SK-MEL-5 (cell line): Measurements from ENCODE around the gene TCF7L1. TPM values are rescaled to one million over a fixed set of nuclear protein-coding genes. Genes with fewer than 3 reads are reported as not detected.

Experiments used
- DNase-seq: peaks from one replicate; pipeline ENCODE4 v3.0.0-alpha.2; 2016; ENCODE audit warnings: low read depth, low spot score
- in situ Hi-C: cut with HindIII; loops from 2 replicates; pipeline ENCODE4 v1.10.0; 2016; ENCODE audit warnings: low sequenced_read_pairs, high pct_unique_total_duplicates, low pct_unique_long_range_greater_than_20kb
- total RNA-seq: library from RNA; depleted of rRNA; stranded (reverse); fragments of >200 nt; shearing (Covaris generic); gene quantifications from 2 replicates; pipeline ENCODE4 v1.2.3, GENCODE V29; 2014

The TCF7L1 gene
- total RNA-seq, 1 experiment from 2014 or later: 0.71 TPM

GRCh38 chr2:85156619-85157018, 23.4 kb downstream of the TCF7L1 start:
- in situ Hi-C loops: no loop called here
- DNase-seq: no peak

- in situ Hi-C loops: no loop called here
- DNase-seq: no peak
Measured at GRCh38 chr2:85157345-85157744, 24.2 kb downstream of the TCF7L1 start.

DNA sequence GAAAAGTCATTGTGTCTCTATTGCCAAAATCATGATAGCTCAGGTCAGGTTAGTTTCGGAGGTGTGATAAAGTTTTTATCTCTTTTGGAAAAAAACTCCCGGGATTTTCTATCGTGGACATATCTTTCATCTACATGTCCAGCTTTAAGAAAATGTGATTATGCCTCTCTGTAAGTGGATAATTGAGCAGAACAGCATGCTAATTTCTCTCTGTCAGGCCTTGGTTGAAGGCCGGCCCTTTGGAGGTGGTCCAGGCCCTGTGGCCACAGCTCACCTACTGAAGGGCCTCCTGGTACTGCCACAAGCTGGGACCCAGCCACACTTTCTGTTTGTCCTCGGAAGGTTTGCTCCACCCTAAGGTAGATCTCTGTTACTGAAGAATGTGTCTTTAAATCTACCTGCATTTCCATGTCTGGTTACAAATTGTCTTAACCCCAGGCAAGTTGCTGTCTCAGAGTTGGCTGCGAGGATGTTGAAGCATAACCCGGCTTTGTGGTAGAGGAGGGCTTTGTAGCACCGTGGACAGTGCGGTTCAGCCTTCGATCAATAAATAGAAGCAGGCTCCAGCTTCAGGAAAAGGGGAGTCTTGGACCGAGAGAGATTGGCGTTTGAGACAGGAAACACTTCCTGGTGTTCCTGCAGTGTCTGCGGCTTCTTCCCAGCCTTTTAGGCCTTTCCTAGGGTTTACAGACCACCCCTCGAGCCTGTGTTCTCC, 25.5 kb downstream of the TCF7L1 start:
- in situ Hi-C loops: no loop called here
- no peak for DNase-seq

- in situ Hi-C loops: no loop called here
- no peak for DNase-seq
Measured at GRCh38 chr2:85159589-85159988, 26.4 kb downstream of the TCF7L1 start.

GRCh38 chr2:85160966-85161960, 28.1 kb downstream of the TCF7L1 start:
- DNase-seq: no peak
- in situ Hi-C loops: no loop called here

DNA sequence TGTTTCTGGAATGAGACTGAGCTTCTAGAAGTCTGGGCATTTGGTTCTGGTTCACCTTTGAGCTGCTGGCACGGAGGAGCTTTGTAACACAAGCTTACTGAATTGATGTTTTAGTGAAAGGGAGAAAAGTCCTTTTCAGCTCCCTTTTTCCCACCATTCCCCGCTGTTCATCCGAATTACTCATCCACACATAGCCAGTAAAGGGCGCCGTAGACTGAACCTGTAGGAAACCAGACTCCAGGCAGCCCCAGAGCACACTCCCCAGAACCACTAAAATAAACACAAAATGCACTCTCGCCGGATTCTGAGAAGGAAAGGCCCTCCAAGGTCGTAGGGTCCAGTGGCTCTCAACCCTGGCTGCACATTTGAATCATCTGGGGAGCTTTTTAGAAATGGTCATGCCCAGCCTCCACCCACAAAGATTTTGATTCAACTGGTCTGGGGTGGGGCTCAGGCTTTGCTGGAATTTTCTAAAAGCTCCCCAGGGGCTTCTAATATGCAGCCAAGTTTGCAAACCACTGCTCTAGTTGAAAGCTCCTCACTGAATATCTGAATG, 29.6 kb downstream of the TCF7L1 start:
- no peak for DNase-seq
- in situ Hi-C loops: no loop called here

- in situ Hi-C loops: no loop called here
- no peak for DNase-seq
Measured at GRCh38 chr2:85163675-85164074, 30.5 kb downstream of the TCF7L1 start.

DNA sequence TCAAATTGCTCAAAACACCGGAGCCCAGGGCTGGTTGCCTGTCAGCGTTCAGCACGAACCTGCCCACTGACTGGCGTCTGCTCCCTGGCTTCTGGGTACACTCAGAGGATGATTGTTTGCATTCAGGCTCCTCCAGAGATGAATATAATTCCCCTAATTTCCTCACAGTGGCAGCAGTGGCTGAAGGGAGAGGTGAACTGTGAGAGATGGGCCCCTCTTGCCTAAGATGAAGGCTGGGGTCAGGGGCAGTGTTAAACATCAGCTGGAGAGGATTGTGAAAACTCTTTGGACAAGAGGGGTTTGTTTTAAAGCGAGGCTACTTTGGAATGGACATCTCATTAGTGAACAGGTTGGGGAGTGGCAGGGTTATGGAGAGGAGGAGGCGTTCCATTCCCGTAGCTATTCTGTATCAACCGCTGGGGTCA, 31.0 kb downstream of the TCF7L1 start:
- in situ Hi-C loops: no loop called here
- DNase-seq: no peak

DNA sequence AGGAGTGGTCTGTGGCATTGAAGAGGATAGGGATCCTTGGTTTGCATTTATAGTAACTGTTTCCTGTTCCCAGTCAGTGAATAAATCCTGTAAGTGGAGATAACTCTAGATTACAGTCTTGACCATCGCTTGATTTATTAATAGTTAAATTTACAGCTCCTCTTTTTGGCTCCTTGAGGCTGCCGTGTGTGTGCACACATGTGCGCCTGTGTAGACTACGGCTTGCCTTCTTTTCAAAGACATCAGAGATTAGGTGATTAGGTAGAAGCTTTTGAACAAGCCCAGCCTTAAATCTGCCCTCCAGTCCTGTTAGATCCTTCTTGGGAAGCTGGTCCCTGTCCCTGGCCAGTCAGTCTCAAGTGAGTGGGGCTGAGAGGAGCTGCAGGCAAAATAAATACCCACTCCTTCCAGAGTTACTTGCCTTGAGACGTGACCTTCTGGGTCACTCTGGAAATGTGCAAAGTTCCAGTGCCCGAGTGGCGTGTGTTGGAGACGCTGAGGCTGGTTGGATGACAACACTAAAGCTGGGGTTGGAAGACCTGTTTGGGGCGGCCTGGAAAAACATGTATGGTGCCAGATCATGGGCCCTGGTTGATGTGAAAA, 32.0 kb downstream of the TCF7L1 start:
- no peak for DNase-seq
- in situ Hi-C loops: no loop called here

DNA sequence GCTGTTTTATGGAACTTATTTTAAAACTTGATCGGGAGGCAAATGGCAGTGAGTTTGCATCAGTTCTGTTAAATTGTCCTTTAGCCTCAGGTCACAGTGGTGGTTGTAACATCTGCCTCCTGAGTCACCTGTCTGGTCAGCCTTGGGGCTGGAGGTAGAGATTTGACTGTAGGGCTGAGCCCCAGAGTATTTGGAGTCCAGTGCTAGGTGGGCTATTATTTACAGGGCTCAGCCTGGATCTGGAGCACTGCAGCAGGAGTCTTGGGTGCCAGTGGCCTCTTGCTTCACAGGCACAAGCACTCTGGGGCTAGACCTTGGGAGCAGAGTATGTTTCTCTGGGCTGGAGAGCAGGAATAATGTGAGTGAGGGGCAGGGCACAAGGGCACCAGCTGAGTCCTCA, 32.8 kb downstream of the TCF7L1 start:
- DNase-seq: no peak
- in situ Hi-C loops: no loop called here

- in situ Hi-C loops: no loop called here
- no peak for DNase-seq
Measured at GRCh38 chr2:85167479-85167878, 34.3 kb downstream of the TCF7L1 start.

- no peak for DNase-seq
- in situ Hi-C loops: no loop called here
Measured at GRCh38 chr2:85168942-85169341, 35.8 kb downstream of the TCF7L1 start.

GRCh38 chr2:85169581-85169980, 36.4 kb downstream of the TCF7L1 start:
- in situ Hi-C loops: no loop called here
- no peak for DNase-seq

DNA sequence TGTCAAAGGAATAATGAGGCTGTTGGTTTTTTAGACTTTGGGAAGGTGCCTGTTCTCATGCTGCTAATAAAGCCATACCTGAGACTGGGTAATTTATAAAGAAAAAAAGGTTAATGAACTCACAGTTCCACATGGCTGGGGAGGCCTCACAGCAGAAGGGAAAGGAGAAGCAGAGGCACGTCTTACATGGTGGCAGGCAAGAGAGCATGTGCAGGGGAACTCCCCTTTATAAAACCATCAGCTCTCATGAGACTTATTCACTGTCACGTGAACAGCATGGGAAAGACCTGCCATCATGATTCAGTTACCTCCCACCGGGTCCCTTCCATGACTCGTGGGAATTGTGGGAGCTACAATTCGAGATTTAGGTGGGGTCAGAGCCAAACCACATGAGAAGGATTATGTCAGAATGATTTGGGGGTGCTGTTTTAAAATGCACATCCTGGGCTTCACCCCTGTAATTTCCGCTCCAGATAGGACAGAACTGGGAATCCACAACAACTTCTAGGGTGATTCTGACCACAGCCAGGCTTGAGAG, 37.8 kb downstream of the TCF7L1 start:
- no peak for DNase-seq
- in situ Hi-C loops: no loop called here

DNA sequence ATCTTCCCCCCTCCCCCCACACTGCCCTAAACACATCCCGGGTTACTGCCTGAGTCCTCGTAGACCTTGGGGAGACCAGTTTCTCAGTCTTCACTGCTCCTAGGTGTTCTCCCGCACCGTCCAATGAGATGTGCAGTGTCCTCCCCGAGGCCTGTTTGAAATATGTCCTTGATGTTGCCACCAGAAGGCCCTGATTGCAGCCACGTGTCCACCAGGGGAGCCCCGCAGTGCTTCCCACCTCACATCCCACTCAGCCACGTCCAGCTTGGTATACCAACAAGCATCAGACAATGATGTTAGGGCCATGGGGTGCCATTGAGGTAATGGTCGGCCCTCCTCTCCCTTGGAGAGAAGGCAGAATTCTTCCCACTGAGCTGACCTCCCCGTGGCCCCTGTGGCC, 38.7 kb downstream of the TCF7L1 start:
- in situ Hi-C loops: no loop called here
- DNase-seq: no peak

- in situ Hi-C loops: no loop called here
- no peak for DNase-seq
Measured at GRCh38 chr2:85173909-85174308, 40.7 kb downstream of the TCF7L1 start.

DNA sequence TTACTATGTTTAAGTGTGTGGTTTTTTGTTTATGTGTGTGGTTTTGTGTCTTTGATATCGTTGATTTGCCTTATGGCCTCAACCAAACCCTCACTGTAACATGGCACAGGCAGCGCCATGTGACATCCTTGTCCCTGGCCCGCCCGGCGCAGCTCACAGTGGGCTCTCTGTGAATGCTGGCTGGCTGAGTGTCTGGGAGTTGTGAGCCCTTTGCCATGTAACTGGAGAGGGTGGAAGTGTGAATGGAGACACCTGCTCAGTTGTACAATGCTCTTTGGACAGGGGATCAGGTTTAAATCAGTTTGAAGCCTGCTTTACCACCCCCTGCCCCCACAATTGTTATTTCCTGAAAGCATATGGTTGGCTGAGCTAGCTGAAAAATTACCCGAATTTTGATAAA, 41.8 kb downstream of the TCF7L1 start:
- DNase-seq: no peak
- in situ Hi-C loops: no loop called here
